Measurements from ENCODE around the gene ATF7.
A peak's percentile ranks its signal among the peaks of the same experiment; 100 is the strongest.
"Not testable (repeated sequence)": the region's sequence is repeated elsewhere in the genome, so short reads cannot be mapped to it uniquely, and the experiment has no call there.

ATF7 gene

GRCh38 chr12:53578783-53579182, 47.4 kb downstream of the ATF7 start:
- Mint-ChIP-seq H3K4me1 (peaks cover 32 to 48% of the 10 kb centered on the region in 2 donors), H3K27me3 (no peaks in the 10 kb centered on the region), H3K9me3 (no peaks in the 10 kb centered on the region), H3K27ac (no peak overlapping the region), H3K36me3 (peaks cover 12 to 37% of the 10 kb centered on the region in 2 donors), H3K4me3 (no peak overlapping the region)
- ATAC-seq (replicated peaks) (no peak), DNase-seq (no peak)

DNA sequence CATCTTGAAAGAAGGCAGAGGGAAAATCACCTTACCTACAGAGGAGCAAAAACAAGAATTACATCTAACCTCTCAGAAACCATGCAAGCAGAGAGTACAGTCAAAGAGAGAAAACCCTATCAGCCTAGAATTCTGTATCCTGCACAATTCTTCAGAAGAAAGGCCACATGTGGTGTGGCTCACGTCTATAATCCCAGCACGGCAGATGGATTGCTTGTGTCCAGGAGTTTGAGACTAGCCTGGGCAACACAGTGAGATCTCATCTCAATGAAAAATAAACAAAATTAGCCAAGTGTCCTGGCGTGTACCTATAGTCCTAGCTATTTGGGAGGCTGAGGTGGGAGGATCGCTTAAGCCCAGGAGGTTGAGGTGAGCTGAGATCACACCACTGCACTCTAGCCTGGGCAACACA, 48.2 kb downstream of the ATF7 start:
- H3K9me3 Mint-ChIP-seq, result no peaks in the 10 kb centered on the region
- peaks cover 10 to 34% of the 10 kb centered on the region in 2 donors for H3K36me3 Mint-ChIP-seq
- peak overlapping the region; percentile 71 for H3K27ac Mint-ChIP-seq
- peak; percentile 72 to 79 for ATAC-seq (replicated peaks)
- H3K4me1 Mint-ChIP-seq, result peaks cover 32 to 48% of the 10 kb centered on the region in 2 donors
- H3K27me3 Mint-ChIP-seq, result no peaks in the 10 kb centered on the region
- no peak for DNase-seq
- peak overlapping the region in 1 of 2 donors; percentile 5 for H3K4me3 Mint-ChIP-seq

DNA sequence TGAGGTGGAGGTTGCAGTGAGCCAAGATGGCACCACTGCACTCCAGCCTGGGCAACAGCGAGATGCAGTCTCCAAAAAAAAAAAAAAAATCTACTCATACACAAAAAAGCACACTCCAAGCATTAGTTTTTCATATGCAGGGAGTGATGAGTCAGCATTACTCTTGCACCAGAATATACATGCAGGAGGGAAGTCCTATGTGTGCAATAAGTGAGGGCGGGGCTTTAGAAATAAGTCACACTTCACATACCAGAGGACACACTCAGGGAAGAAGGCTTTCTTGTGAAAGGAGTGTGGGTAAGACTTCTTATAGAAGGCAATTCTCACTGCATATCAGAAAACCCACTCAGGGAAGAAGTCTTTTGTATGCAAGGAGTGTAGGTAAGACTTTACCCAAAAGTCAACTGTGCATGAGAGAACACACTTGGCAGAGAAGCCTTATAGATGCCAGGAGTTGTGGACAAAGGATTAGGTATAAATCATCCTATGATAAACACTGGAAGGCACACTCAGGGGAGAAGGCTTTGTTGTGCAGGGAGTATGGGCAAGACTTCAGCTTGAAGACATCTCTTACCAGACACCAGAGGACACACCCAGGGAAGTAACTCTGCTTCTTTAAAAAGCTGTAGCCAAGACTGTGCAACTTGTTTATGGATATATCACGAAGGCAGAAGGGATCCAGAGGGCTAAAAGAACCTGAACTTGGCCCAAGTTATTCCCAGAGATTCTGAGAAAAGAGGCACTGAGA, 50.5 kb downstream of the ATF7 start:
- no peak for DNase-seq
- peaks cover 14 to 36% of the 10 kb centered on the region in 2 donors for H3K36me3 Mint-ChIP-seq
- no peak for ATAC-seq (replicated peaks)
- H3K9me3 Mint-ChIP-seq, result no peaks in the 10 kb centered on the region
- H3K27ac Mint-ChIP-seq, result no peak overlapping the region
- H3K27me3 Mint-ChIP-seq, result no peaks in the 10 kb centered on the region
- H3K4me1 Mint-ChIP-seq, result peaks cover 41 to 60% of the 10 kb centered on the region in 2 donors
- no peak overlapping the region for H3K4me3 Mint-ChIP-seq

- Mint-ChIP-seq H3K36me3 (peaks cover 15 to 37% of the 10 kb centered on the region in 2 donors), H3K9me3 (no peaks in the 10 kb centered on the region), H3K27me3 (no peaks in the 10 kb centered on the region), H3K4me3 (peak overlapping the region; percentile 45 to 54), H3K4me1 (peaks cover 31 to 48% of the 10 kb centered on the region in 2 donors), H3K27ac (peak overlapping the region; percentile 75)
- ATAC-seq (replicated peaks) (peak; percentile 74), DNase-seq (peak; percentile 4)
Measured at GRCh38 chr12:53572134-53572758, 53.9 kb downstream of the ATF7 start.

GRCh38 chr12:53571295-53571694, 54.9 kb downstream of the ATF7 start:
- Mint-ChIP-seq H3K27ac (no peak overlapping the region), H3K27me3 (no peaks in the 10 kb centered on the region), H3K4me3 (no peak overlapping the region), H3K36me3 (peaks cover 11 to 27% of the 10 kb centered on the region in 2 donors), H3K9me3 (no peaks in the 10 kb centered on the region), H3K4me1 (peaks cover 26 to 41% of the 10 kb centered on the region in 2 donors)
- DNase-seq (no peak), ATAC-seq (replicated peaks) (no peak)

GRCh38 chr12:53568809-53569557, 57.2 kb downstream of the ATF7 start:
- DNase-seq, result no peak
- Mint-ChIP-seq H3K27me3 (no peaks in the 10 kb centered on the region), H3K36me3 (peaks cover 8 to 17% of the 10 kb centered on the region in 2 donors), H3K4me3 (no peak overlapping the region), H3K4me1 (peaks cover 23 to 34% of the 10 kb centered on the region in 2 donors), H3K9me3 (no peaks in the 10 kb centered on the region), H3K27ac (no peak overlapping the region)
- ATAC-seq (replicated peaks), result no peak

DNA sequence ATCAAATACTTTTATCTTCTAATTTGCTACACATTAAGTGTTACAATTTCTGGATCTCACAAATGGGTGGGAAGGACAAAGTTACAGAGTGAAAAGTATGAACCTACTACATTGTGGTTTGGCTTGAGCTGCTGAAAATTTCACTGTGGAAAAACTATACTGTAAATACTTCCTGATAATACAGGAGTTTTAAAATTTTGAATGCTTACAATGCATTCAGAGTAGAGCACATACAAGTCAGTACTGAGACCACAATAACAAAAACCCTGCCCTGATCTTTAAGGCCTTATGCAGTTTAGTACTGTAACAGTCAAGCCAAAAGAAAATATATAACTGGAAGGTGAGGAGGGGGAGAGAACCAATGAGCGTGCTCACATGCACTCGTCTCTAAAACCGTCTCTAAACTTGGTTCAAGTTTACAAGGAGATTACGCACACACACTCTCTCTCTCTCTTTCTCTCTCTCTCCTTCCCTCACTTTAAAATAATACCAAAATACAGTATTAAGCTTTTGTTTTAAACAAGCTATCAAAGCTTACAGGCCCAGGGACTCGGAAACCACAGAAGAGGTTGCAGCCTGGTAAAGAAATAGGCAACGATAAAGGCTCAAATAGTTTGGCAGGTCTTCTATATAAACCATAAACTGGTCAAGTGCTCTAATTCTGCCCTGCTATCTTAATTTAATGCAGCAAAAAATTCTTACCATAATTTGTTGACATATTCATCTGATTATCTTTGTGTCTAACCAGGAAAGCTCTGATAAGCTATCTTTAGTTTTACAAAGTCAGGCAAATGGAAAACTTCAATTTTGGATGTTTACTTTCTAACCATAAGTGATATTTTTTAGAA, 58.0 kb downstream of the ATF7 start:
- peaks cover 8 to 15% of the 10 kb centered on the region in 2 donors for H3K36me3 Mint-ChIP-seq
- no peaks in the 10 kb centered on the region for H3K27me3 Mint-ChIP-seq
- DNase-seq (no peak), ATAC-seq (replicated peaks) (no peak)
- no peaks in the 10 kb centered on the region for H3K9me3 Mint-ChIP-seq
- H3K4me1 Mint-ChIP-seq, result peaks cover 21 to 34% of the 10 kb centered on the region in 2 donors
- no peak overlapping the region for H3K4me3 Mint-ChIP-seq
- no peak overlapping the region for H3K27ac Mint-ChIP-seq

DNA sequence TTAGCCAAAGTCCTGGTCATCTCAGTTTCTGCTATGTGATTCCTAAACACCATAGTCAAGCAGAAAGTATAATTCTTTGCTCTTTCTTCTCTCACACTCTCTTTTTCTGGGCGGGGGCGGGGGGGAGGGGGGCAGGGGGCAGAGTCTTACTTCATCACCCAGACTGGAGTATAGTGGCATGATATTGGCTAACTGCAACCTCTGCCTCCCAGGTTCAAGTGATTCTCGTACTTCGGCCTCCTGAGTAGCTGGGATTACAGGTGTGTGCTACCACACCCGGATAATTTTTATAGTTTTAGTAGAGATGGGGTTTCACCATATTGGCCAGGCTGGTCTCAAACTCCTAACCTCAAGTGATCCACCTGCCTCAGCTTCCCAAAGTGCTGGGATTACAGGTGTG, 60.8 kb downstream of the ATF7 start:
- H3K27me3 Mint-ChIP-seq; H3K4me3 Mint-ChIP-seq; H3K9me3 Mint-ChIP-seq; DNase-seq; H3K27ac Mint-ChIP-seq; ATAC-seq (replicated peaks): not testable (repeated sequence)
- H3K36me3 Mint-ChIP-seq, result peaks cover 7 to 26% of the 10 kb centered on the region in 2 donors
- H3K4me1 Mint-ChIP-seq, result peaks cover 12 to 23% of the 10 kb centered on the region in 2 donors

DNA sequence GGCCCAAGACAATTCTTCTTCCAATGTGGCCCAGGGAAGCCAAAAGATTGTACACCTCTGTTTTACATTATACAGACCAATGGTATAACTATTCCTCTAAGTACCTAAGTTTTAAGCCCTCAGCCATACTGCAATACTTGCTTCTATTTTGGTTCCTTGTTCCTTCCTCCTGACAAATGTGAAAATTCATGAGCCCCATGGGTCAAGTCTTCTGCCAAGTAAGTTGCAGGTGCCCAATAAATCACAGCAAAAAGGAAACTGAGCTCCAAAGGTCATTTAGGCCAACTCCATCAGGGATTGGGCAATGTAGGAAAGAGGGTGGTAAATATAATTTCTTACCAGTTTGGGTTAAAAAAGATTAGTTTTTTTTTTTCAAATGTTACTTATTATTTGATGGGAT, 61.2 kb downstream of the ATF7 start:
- Mint-ChIP-seq H3K36me3 (peaks cover 7 to 24% of the 10 kb centered on the region in 2 donors), H3K4me1 (peaks cover 12 to 23% of the 10 kb centered on the region in 2 donors), H3K9me3 (no peaks in the 10 kb centered on the region), H3K27me3 (no peaks in the 10 kb centered on the region), H3K27ac (no peak overlapping the region), H3K4me3 (no peak overlapping the region)
- ATAC-seq (replicated peaks) (no peak), DNase-seq (no peak)

DNA sequence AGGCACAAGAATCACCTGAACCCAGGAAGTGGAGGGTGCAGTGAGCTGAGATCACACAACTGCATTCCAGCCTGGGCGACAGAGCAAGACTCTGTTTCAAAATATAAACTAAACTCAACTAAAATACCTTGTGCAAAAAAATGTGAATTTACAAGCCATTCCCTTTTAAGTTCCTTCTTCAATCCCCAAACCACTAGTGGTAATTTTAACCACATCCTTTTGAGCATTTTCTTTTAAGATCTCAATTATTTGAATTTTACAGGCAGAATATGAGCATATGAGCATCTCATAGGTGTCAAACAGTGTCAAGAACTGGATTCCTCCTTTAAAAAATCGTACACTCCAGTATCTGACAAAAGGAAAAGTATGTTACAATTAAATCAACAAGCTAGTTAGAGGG, 61.9 kb downstream of the ATF7 start:
- Mint-ChIP-seq H3K27me3 (no peaks in the 10 kb centered on the region), H3K36me3 (peaks cover 7 to 24% of the 10 kb centered on the region in 2 donors)

GRCh38 chr12:53563452-53564028, 62.6 kb downstream of the ATF7 start:
- Mint-ChIP-seq H3K36me3 (peaks cover 7 to 24% of the 10 kb centered on the region in 2 donors), H3K27me3 (no peaks in the 10 kb centered on the region), H3K27ac (no peak overlapping the region), H3K4me3 (no peak overlapping the region), H3K9me3 (no peaks in the 10 kb centered on the region), H3K4me1 (peaks cover 15 to 28% of the 10 kb centered on the region in 2 donors)
- DNase-seq, result no peak
- ATAC-seq (replicated peaks), result no peak

More for the DNA sequence above, 61.9 kb downstream of the ATF7 start:
- peaks cover 12 to 23% of the 10 kb centered on the region in 2 donors for H3K4me1 Mint-ChIP-seq
- H3K4me3 Mint-ChIP-seq, result no peak overlapping the region
- DNase-seq (no peak), ATAC-seq (replicated peaks) (no peak)
- H3K9me3 Mint-ChIP-seq, result no peaks in the 10 kb centered on the region
- no peak overlapping the region for H3K27ac Mint-ChIP-seq

- no peak overlapping the region for H3K4me3 Mint-ChIP-seq
- DNase-seq (no peak), ATAC-seq (replicated peaks) (peak in 1 of 2 donors; percentile 55)
- peaks cover 7 to 26% of the 10 kb centered on the region in 2 donors for H3K36me3 Mint-ChIP-seq
- H3K4me1 Mint-ChIP-seq, result peaks cover 20 to 29% of the 10 kb centered on the region in 2 donors
- no peaks in the 10 kb centered on the region for H3K9me3 Mint-ChIP-seq
- H3K27ac Mint-ChIP-seq, result no peak overlapping the region
- no peaks in the 10 kb centered on the region for H3K27me3 Mint-ChIP-seq
Measured at GRCh38 chr12:53561590-53561953, 64.6 kb downstream of the ATF7 start.

DNA sequence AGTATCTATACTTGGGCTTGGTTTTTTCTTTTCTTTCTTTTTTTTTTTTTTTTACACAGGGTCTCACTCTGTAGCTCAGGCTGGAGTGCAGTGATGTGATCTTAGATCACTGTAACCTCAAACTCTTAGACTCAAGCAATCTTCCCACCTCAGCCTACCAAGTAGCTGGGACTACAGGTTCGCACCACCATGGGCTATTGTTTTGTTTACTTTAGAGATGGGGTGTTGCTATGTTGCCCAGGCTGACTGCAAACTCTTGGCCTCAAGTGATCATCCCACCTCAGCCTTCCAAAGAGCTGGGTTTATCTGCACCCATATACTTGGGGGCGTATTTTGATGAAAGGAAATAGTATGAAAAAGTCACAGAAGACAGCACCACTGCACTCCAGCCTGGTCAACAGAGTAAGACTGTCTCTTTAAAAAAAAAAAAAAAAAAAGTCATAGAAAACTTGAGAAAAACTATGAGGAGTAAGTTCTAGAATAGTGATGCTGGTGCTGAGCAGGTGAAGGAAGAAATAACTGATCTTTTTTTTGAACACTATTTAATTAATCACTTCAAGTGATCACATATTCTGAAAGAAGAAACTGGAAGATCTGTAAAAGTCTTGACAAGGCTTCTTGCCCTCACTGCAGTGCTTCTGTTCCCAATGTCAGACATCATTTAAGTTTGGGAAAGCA, 65.1 kb downstream of the ATF7 start:
- DNase-seq (no peak), ATAC-seq (replicated peaks) (no peak)
- H3K4me3 Mint-ChIP-seq, result no peak overlapping the region
- peaks cover 20 to 29% of the 10 kb centered on the region in 2 donors for H3K4me1 Mint-ChIP-seq
- H3K9me3 Mint-ChIP-seq, result no peaks in the 10 kb centered on the region
- no peaks in the 10 kb centered on the region for H3K27me3 Mint-ChIP-seq
- no peak overlapping the region for H3K27ac Mint-ChIP-seq
- peaks cover 7 to 26% of the 10 kb centered on the region in 2 donors for H3K36me3 Mint-ChIP-seq

Data from stimulated activated naive B cell treated with anti-CD40 and anti-IgM and Interleukin-4, amounts not matched to agents 10 μg/mL and 1 μg/mL and 100 μg/mL, for 72 hours (primary cell).